ENCODE data around the gene JCHAIN. TPM values are rescaled to one million over a fixed set of nuclear protein-coding genes. Genes with fewer than 3 reads are reported as not detected.

JCHAIN gene
- total and polyA plus RNA-seq, 2 of the 8 experiments (the other 6 are each of a cell fraction or from before 2014, with no cell fraction given), result not detected

GRCh38 chr4:70687821-70688794, 21.8 kb upstream of the JCHAIN start, which contains the start of gene UTP3 (continued):
- TF ChIP-seq TEAD4 (IDR thresholded peaks at IDR 0.05; ENCODE audit: low read depth, low read length) (peak; percentile 67; the same call in 1 of the 2 replicates), RXRA (IDR thresholded peaks at IDR 0.05; ENCODE audit: insufficient read depth, low read depth, low read length) (no peak), CTCF (IDR thresholded peaks at IDR 0.05; ENCODE audit: control extremely low read depth in 1 of 3, insufficient read depth in 1 of 3, low read depth in 1 of 3, low read length in 3 of 3) (peak; percentile 77 to 97 (median 93)), HDAC6 (IDR thresholded peaks at IDR 0.05; ENCODE audit: low read depth, low read length) (no peak), CHD2 (IDR thresholded peaks at IDR 0.05; ENCODE audit: low read length) (peak; percentile 45; the same call in 1 of the 2 replicates), BRCA1 (IDR thresholded peaks at IDR 0.05; ENCODE audit: low read depth, low read length) (peak; percentile 47; the same call in 1 of the 2 replicates), RAD21 (IDR thresholded peaks at IDR 0.05 in 1 of 2, conservative IDR thresholded peaks at IDR 0.05 in 1 of 2; ENCODE audit: low read depth in 2 of 2, low read length in 2 of 2) (peak; percentile 44 to 55), POLR2AphosphoS5 (IDR thresholded peaks at IDR 0.05; ENCODE audit: low read depth, low read length) (peak; percentile 68), SIRT6 (IDR thresholded peaks at IDR 0.05; ENCODE audit: low read length) (no peak), SRF (IDR thresholded peaks at IDR 0.05; ENCODE audit: low read depth, low read length) (peak; percentile 28; the same call in 1 of the 2 replicates), ATF2 (IDR thresholded peaks at IDR 0.05; ENCODE audit: low read length) (peak; percentile 84; the same call in 1 of the 2 replicates), KDM4A (IDR thresholded peaks at IDR 0.05; ENCODE audit: low read depth, low read length, severe bottlenecking) (peak; percentile 53), TCF12 (IDR thresholded peaks at IDR 0.05; ENCODE audit: low read depth, low read length) (peak; percentile 62; the same call in 1 of the 2 replicates), SAP30 (IDR thresholded peaks at IDR 0.05; ENCODE audit: insufficient read depth, insufficient replicate concordance, low read length) (peak; percentile 52), BACH1 (IDR thresholded peaks at IDR 0.05; ENCODE audit: low read length) (no peak), GTF2F1 (IDR thresholded peaks at IDR 0.05; ENCODE audit: borderline replicate concordance, low read depth, low read length) (no peak), POLR2A (IDR thresholded peaks at IDR 0.05; ENCODE audit: control extremely low read depth in 1 of 2, low read depth in 2 of 2, low read length in 2 of 2) (peak in 1 of 2 experiments; percentile 85; a peak in 2 of 3 replicates), CBX5 (IDR thresholded peaks at IDR 0.05; ENCODE audit: low read depth, low read length) (no peak), KDM1A (IDR thresholded peaks at IDR 0.05; ENCODE audit: borderline replicate concordance, low read length) (no peak)

All from H1 (cell line).